Measurements from ENCODE around the gene EPB42. TPM values are rescaled to one million over a fixed set of nuclear protein-coding genes. Genes with fewer than 3 reads are reported as not detected.

EPB42 gene
- total RNA-seq, 4 donors from 2014 or later, result 0.30 to 0.44 TPM; not detected in 2

GRCh38 chr15:43242616-43243015 lies 21.8 kb upstream of the EPB42 start:
- no peak for TF ChIP-seq CTCF (IDR thresholded peaks at IDR 0.05)
- no peak for TF ChIP-seq EP300 (IDR thresholded peaks at IDR 0.05)
- TF ChIP-seq POLR2A (IDR thresholded peaks at IDR 0.05), result no peak

GRCh38 chr15:43241100-43241499 lies 20.3 kb upstream of the EPB42 start:
- H3K27ac ChIP-seq, result peak overlapping the region in 1 of 4 donors; percentile 56
- DNase-seq (ENCODE audit: low spot score in 2 of 2), result peak in 1 of 2 donors; percentile 32
- H3K4me3 ChIP-seq, result no peak overlapping the region
- no peaks in the 10 kb centered on the region for H3K9me3 ChIP-seq
- 64 to 100% methylated on average over 1 of the region's 1 CpG for WGBS, 2 donors
- no peaks in the 10 kb centered on the region for H3K4me1 ChIP-seq
- H3K27me3 ChIP-seq, result no peaks in the 10 kb centered on the region
- TF ChIP-seq EP300 (IDR thresholded peaks at IDR 0.05) (peak in 1 of 2 donors; percentile 40), POLR2A (IDR thresholded peaks at IDR 0.05) (no peak), CTCF (IDR thresholded peaks at IDR 0.05) (no peak)
- no peaks in the 10 kb centered on the region for H3K36me3 ChIP-seq

More at GRCh38 chr15:43242616-43243015, 21.8 kb upstream of the EPB42 start:
- H3K4me3 ChIP-seq, result no peak overlapping the region
- no peaks in the 10 kb centered on the region for H3K36me3 ChIP-seq
- no peaks in the 10 kb centered on the region for H3K27me3 ChIP-seq
- DNase-seq (ENCODE audit: low spot score in 2 of 2), result no peak
- 72 to 74% methylated on average over 5 of the region's 5 CpGs for WGBS, 2 donors
- no peaks in the 10 kb centered on the region for H3K4me1 ChIP-seq
- no peaks in the 10 kb centered on the region for H3K9me3 ChIP-seq
- H3K27ac ChIP-seq, result no peak overlapping the region

- TF ChIP-seq EP300 (IDR thresholded peaks at IDR 0.05) (no peak), POLR2A (IDR thresholded peaks at IDR 0.05) (no peak), CTCF (IDR thresholded peaks at IDR 0.05) (no peak)
- Histone ChIP-seq H3K27me3 (no peaks in the 10 kb centered on the region), H3K9me3 (no peaks in the 10 kb centered on the region), H3K4me3 (no peak overlapping the region), H3K4me1 (no peaks in the 10 kb centered on the region), H3K27ac (no peak overlapping the region), H3K36me3 (no peaks in the 10 kb centered on the region)
- 70% methylated on average over 7 of the region's 7 CpGs for WGBS, 2 donors
- DNase-seq (ENCODE audit: low spot score in 2 of 2), result no peak
Measured at GRCh38 chr15:43239732-43240491, 19.1 kb upstream of the EPB42 start.

- Histone ChIP-seq H3K4me3 (no peak overlapping the region), H3K9me3 (no peaks in the 10 kb centered on the region), H3K36me3 (no peaks in the 10 kb centered on the region), H3K27me3 (no peaks in the 10 kb centered on the region), H3K4me1 (no peaks in the 10 kb centered on the region), H3K27ac (no peak overlapping the region)
- 71 to 74% methylated on average over 10 of the region's 10 CpGs for WGBS, 2 donors
- TF ChIP-seq EP300 (IDR thresholded peaks at IDR 0.05) (no peak), CTCF (IDR thresholded peaks at IDR 0.05) (no peak), POLR2A (IDR thresholded peaks at IDR 0.05) (no peak)
- DNase-seq (ENCODE audit: low spot score in 2 of 2), result no peak
Measured at GRCh38 chr15:43238671-43239131, 17.9 kb upstream of the EPB42 start.

GRCh38 chr15:43237842-43238470 lies 17.1 kb upstream of the EPB42 start:
- WGBS, 2 donors, result 56 to 63% methylated on average over 9 of the region's 9 CpGs
- Histone ChIP-seq H3K9me3 (no peaks in the 10 kb centered on the region), H3K4me3 (no peak overlapping the region), H3K27ac (no peak overlapping the region), H3K27me3 (no peaks in the 10 kb centered on the region), H3K36me3 (no peaks in the 10 kb centered on the region), H3K4me1 (no peaks in the 10 kb centered on the region)
- DNase-seq (ENCODE audit: low spot score in 2 of 2), result no peak
- TF ChIP-seq POLR2A (IDR thresholded peaks at IDR 0.05) (no peak), EP300 (IDR thresholded peaks at IDR 0.05) (no peak), CTCF (IDR thresholded peaks at IDR 0.05) (no peak)
